Panc1 (cell line): ENCODE results near the gene NCKAP5.

ENCODE experiments used
- POLR2AphosphoS5 ChIP-seq: IDR thresholded peaks from 2 replicates; pipeline ENCODE4 v1.6.1; 2012; ENCODE audit warnings: mild to moderate bottlenecking, low read depth, low read length, moderate library complexity
- SIN3A ChIP-seq: IDR thresholded peaks from 2 replicates; pipeline ENCODE4 v1.6.1; 2012; ENCODE audit warnings: low read depth, mild to moderate bottlenecking, low read length, moderate library complexity, borderline replicate concordance; ENCODE audit not compliant: insufficient read depth

DNA sequence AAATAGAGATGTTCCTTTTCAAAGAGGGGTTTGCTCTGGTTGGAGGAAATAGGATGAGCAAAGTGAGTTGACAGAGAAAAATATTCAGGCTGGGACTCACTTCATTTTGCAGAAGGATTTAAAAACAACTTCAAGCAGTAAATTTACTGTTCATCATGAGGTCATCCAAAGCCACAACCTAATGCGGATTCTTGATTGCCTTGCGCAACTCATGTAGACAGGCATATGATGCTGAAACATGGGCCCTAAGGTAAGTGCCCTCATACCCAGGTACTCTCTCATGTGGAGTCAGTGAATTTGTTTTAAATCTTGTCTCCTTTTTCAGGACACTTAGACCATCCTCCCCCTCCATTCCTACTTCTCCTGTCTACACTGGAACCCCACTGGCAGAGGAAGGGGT, 846.3 kb downstream of the NCKAP5 start:
- TF ChIP-seq SIN3A = no peak
- TF ChIP-seq POLR2AphosphoS5 = no peak
